ENCODE results near the gene ZP3. TPM values are rescaled to one million over a fixed set of nuclear protein-coding genes. Genes with fewer than 3 reads are reported as not detected.
A peak's percentile ranks its signal among the peaks of the same experiment; 100 is the strongest.
"Not testable (repeated sequence)": the region's sequence is repeated elsewhere in the genome, so short reads cannot be mapped to it uniquely, and the experiment has no call there.

Gene ZP3
- total RNA-seq, 1 experiment from 2014 or later = 5.6 TPM

- BruUV-seq (replicated peaks) = no TSS peak
- POLR2A ChIA-PET = interaction anchor here (1.9 kb wide), 1 partner anchor 36 kb away, joined by 5 read pairs; no protein-coding TSS in a partner anchor
Measured at GRCh38 chr7:76395965-76396726, 28.6 kb upstream of the ZP3 start.

DNA sequence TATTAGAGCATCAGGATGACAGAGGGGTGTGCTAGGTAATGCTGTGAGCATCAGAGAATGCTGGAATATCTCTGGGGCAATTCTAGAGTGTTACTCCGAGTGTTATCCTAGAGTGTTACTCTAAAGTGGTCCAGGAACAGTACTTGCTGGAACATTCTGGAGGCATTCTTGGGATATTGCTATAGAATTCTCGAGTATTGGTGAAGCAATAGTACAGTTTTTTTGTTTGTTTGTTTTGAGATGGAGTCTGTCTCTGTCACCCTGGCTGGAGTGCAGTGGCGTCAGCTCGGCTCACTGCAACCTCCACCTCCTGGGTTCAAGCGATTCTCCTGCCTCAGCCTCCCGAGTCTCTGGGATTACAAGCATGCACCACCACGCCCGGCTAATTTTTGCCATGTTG is 27.9 kb upstream of the ZP3 start:
- intact Hi-C loops (cut with micrococcal nuclease) = no loop called here
- H3K27ac Mint-ChIP-seq (ENCODE audit: low read depth, unreplicated experiment) = no peak overlapping the region
- ChIA-PET CTCF (interaction anchor here (1.2 kb wide), 1 partner anchor 36 kb away, joined by 3 read pairs; no protein-coding TSS in a partner anchor), POLR2A (interaction anchor here (1.9 kb wide), 1 partner anchor 37 kb away, joined by 5 read pairs; no protein-coding TSS in a partner anchor)
- no peak for TF ChIP-seq CTCF (IDR thresholded peaks at IDR 0.05; ENCODE audit: unreplicated experiment)
- no peaks in the 10 kb centered on the region for H3K36me3 Mint-ChIP-seq (ENCODE audit: insufficient read depth, unreplicated experiment)
- H3K9me3 Mint-ChIP-seq (ENCODE audit: unreplicated experiment) = no peaks in the 10 kb centered on the region
- peak overlapping the region; percentile 68 for H3K4me3 Mint-ChIP-seq (ENCODE audit: unreplicated experiment)
- peaks cover 16% of the 10 kb centered on the region for H3K4me1 Mint-ChIP-seq (ENCODE audit: insufficient read depth, unreplicated experiment)
- BruUV-seq (replicated peaks) = no TSS peak
- DNase-seq (ENCODE audit: unreplicated experiment) = no peak
- H3K27me3 Mint-ChIP-seq (ENCODE audit: insufficient read depth, unreplicated experiment) = no peaks in the 10 kb centered on the region

More at GRCh38 chr7:76395965-76396726, 28.6 kb upstream of the ZP3 start:
- no peak for DNase-seq (ENCODE audit: unreplicated experiment)
- CTCF ChIA-PET = interaction anchor here (1.2 kb wide), 1 partner anchor 35 kb away, joined by 3 read pairs; no protein-coding TSS in a partner anchor
- no peaks in the 10 kb centered on the region for H3K27me3 Mint-ChIP-seq (ENCODE audit: insufficient read depth, unreplicated experiment)
- TF ChIP-seq CTCF (IDR thresholded peaks at IDR 0.05; ENCODE audit: unreplicated experiment) = no peak
- no peaks in the 10 kb centered on the region for H3K36me3 Mint-ChIP-seq (ENCODE audit: insufficient read depth, unreplicated experiment)
- H3K4me1 Mint-ChIP-seq (ENCODE audit: insufficient read depth, unreplicated experiment) = peaks cover 15% of the 10 kb centered on the region
- no peaks in the 10 kb centered on the region for H3K9me3 Mint-ChIP-seq (ENCODE audit: unreplicated experiment)
- no peak overlapping the region for H3K4me3 Mint-ChIP-seq (ENCODE audit: unreplicated experiment)
- intact Hi-C loops (cut with micrococcal nuclease) = no loop called here
- H3K27ac Mint-ChIP-seq (ENCODE audit: low read depth, unreplicated experiment) = no peak overlapping the region

GRCh38 chr7:76397409-76398183 is 27.2 kb upstream of the ZP3 start:
- no TSS peak for BruUV-seq (replicated peaks)
- no peak overlapping the region for H3K27ac Mint-ChIP-seq (ENCODE audit: low read depth, unreplicated experiment)
- H3K4me1 Mint-ChIP-seq (ENCODE audit: insufficient read depth, unreplicated experiment) = peaks cover 16% of the 10 kb centered on the region
- no peaks in the 10 kb centered on the region for H3K9me3 Mint-ChIP-seq (ENCODE audit: unreplicated experiment)
- peak; percentile 59 for DNase-seq (ENCODE audit: unreplicated experiment)
- H3K36me3 Mint-ChIP-seq (ENCODE audit: insufficient read depth, unreplicated experiment) = no peaks in the 10 kb centered on the region
- no peaks in the 10 kb centered on the region for H3K27me3 Mint-ChIP-seq (ENCODE audit: insufficient read depth, unreplicated experiment)
- ChIA-PET CTCF (interaction anchor here (1.2 kb wide), 1 partner anchor 36 kb away, joined by 3 read pairs; no protein-coding TSS in a partner anchor), POLR2A (interaction anchor here (1.9 kb wide), 1 partner anchor 38 kb away, joined by 5 read pairs; no protein-coding TSS in a partner anchor)
- no peak for TF ChIP-seq CTCF (IDR thresholded peaks at IDR 0.05; ENCODE audit: unreplicated experiment)
- peak overlapping the region; percentile 68 for H3K4me3 Mint-ChIP-seq (ENCODE audit: unreplicated experiment)
- intact Hi-C loops (cut with micrococcal nuclease) = no loop called here

DNA sequence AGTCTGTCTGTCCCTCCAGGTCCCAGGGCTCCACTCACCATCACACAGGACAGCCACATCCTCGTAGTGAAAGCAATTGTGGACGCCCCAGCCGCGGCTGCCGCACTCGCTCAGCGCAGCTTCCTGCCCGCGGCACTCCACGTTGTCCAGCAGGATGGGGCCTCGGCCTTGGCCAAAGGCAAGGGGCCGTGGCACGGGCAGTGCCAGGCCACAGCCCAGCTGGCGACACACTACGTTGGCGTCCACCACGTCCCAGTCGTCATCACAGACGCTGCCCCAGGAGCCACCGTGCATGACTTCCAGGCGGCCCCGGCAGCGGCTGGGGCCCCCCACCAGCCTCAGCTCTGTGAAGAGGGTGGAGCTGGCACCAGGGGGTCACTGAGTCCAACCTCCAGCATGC is 24.5 kb upstream of the ZP3 start:
- Mint-ChIP-seq H3K9me3 (ENCODE audit: unreplicated experiment) (no peaks in the 10 kb centered on the region), H3K27ac (ENCODE audit: low read depth, unreplicated experiment) (no peak overlapping the region), H3K36me3 (ENCODE audit: insufficient read depth, unreplicated experiment) (no peaks in the 10 kb centered on the region), H3K4me1 (ENCODE audit: insufficient read depth, unreplicated experiment) (peaks cover 11% of the 10 kb centered on the region), H3K27me3 (ENCODE audit: insufficient read depth, unreplicated experiment) (no peaks in the 10 kb centered on the region), H3K4me3 (ENCODE audit: unreplicated experiment) (no peak overlapping the region)
- CTCF ChIA-PET = interaction anchor here (0.6 to 0.7 kb wide), 2 partner anchors 10 to 721 kb away, joined by 4 read pairs; no protein-coding TSS in a partner anchor
- no peak for TF ChIP-seq CTCF (IDR thresholded peaks at IDR 0.05; ENCODE audit: unreplicated experiment)
- no peak for DNase-seq (ENCODE audit: unreplicated experiment)
- BruUV-seq (replicated peaks) = no TSS peak
- POLR2A ChIA-PET = no interaction called here
- intact Hi-C loops (cut with micrococcal nuclease) = no loop called here

GRCh38 chr7:76403097-76403496 is 21.7 kb upstream of the ZP3 start:
- BruUV-seq (replicated peaks); H3K4me3 Mint-ChIP-seq (ENCODE audit: unreplicated experiment); H3K4me1 Mint-ChIP-seq (ENCODE audit: insufficient read depth, unreplicated experiment); H3K36me3 Mint-ChIP-seq (ENCODE audit: insufficient read depth, unreplicated experiment); CTCF ChIA-PET; POLR2A ChIA-PET; DNase-seq (ENCODE audit: unreplicated experiment); H3K9me3 Mint-ChIP-seq (ENCODE audit: unreplicated experiment); H3K27me3 Mint-ChIP-seq (ENCODE audit: insufficient read depth, unreplicated experiment); intact Hi-C loops (cut with micrococcal nuclease): not testable (repeated sequence)
- peak overlapping the region; percentile 2 for H3K27ac Mint-ChIP-seq (ENCODE audit: low read depth, unreplicated experiment)
